ENCODE results near the gene TMOD2.

TMOD2 gene

DNA sequence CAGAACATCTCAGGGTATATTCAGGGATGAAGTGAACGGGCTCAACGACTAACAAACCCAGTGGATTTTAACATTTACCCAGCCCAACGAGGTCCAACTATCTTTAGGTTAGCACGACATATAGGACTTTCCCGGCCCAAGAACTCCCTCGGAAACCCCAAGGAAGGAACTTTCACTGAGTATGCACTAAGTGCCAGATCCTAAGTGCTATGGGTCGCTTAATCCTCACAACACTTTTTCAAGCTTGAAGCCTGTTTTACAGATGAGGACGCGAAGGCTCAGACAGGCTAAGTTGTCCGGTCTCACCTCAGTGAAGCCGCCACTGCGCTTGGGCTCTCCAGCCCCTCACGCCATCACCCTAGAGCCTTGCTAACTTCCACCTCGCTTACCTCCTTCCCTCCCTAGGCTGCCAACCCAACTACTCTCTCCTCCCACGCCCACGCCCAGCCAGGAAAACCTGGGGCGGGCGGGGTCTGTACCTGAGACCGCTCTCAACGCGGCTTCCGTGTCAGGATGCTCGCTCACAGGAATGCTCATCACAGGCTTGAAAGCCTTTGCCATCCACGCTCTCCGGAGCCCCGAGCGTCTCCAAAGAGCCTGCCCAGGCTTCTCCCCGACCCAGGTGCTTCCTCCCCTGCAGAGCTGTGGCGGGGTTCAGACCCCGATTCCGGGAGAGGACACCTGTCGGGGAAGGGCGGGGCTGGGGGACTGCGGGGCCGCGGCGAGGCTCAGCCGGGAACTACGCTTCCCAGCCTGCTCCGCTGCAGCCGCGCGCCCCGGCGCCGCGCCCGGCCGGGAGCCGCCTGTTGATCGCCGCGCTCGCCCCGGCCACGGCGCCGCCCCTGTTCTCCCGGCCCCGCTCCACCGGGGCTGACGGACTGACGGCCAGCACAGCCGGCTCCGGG lies at the start of gene TMOD2:
Gene TMOD2 (plus strand): TSS at position 806 of the 905 bp plus-strand sequence. CDS start 14,845 bp downstream, outside the sequence.
- Histone ChIP-seq H3K4me3 (peak within 1 kb of the TSS; percentile 99), H3K27ac (peak within 1 kb of the TSS; percentile 27 to 86)
- TF ChIP-seq, protein P1, sequence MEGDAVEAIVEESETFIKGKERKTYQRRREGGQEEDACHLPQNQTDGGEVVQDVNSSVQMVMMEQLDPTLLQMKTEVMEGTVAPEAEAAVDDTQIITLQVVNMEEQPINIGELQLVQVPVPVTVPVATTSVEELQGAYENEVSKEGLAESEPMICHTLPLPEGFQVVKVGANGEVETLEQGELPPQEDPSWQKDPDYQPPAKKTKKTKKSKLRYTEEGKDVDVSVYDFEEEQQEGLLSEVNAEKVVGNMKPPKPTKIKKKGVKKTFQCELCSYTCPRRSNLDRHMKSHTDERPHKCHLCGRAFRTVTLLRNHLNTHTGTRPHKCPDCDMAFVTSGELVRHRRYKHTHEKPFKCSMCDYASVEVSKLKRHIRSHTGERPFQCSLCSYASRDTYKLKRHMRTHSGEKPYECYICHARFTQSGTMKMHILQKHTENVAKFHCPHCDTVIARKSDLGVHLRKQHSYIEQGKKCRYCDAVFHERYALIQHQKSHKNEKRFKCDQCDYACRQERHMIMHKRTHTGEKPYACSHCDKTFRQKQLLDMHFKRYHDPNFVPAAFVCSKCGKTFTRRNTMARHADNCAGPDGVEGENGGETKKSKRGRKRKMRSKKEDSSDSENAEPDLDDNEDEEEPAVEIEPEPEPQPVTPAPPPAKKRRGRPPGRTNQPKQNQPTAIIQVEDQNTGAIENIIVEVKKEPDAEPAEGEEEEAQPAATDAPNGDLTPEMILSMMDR (IDR thresholded peaks at IDR 0.05): no peak
- no peak for DNase-seq (ENCODE audit: low spot score)

- no peak for DNase-seq (ENCODE audit: low spot score)
- TF ChIP-seq, protein P1 (IDR thresholded peaks at IDR 0.05): no peak
- no peak overlapping the region for H3K27ac ChIP-seq
- H3K4me3 ChIP-seq: no peak overlapping the region
Observed at GRCh38 chr15:51702710-51703109, 48.7 kb upstream of the TMOD2 start.

DNA sequence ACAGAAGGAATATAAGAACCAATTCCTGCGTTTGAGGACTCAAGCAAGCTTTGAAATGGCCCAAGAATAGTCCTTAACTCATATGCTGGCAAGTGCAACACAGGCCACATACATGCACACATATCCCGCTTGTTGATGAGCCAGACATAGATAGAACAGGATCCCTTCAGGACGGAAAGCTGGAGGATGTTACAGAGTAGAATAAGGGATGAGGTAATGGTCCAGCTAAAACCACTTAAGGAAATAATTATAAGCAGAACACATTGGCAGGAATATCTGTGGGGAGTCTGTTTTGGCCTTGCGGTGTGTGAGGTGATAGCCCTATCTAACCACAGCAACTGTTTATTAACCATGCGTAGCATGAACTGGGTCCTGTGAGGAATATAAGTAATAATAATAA lies 45.1 kb upstream of the TMOD2 start:
- H3K27ac ChIP-seq: no peak overlapping the region
- TF ChIP-seq, protein P1 (IDR thresholded peaks at IDR 0.05): no peak
- H3K4me3 ChIP-seq: no peak overlapping the region
- no peak for DNase-seq (ENCODE audit: low spot score)

DNA sequence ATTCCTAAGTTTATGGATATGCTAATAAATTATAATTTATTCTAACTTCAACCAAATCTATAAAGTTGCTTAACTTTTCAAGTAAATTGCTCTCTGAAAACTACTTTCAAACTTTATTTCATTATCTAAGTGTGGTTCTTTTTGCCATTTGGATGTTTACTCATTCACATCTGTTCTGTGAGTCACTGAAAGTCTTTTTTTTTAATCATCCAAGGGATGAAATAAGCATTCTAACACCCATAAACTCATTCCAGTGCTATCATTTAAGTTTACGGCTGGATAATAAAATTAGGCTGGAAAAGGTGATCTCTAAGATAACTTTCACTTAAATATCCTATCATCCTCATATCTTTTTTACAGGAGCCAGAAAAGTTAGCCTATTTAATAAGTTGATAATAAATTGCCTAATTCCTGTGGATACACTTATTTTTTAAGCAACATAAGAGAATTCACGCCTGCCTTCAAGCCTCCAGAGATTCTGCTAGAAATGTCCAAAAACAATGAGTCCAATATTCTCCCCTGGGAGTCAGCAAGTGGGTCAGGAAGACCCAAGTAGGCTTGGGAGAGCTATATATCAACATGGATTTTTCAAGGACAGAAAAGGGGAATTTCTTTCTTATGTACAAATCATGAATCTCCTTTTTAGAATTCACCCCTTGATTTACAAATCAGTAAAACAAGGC lies 44.3 kb upstream of the TMOD2 start:
- TF ChIP-seq, protein P1 (IDR thresholded peaks at IDR 0.05): no peak
- Histone ChIP-seq H3K27ac (no peak overlapping the region), H3K4me3 (no peak overlapping the region)
- DNase-seq (ENCODE audit: low spot score): no peak

- Histone ChIP-seq H3K4me3 (no peak overlapping the region), H3K27ac (no peak overlapping the region)
- DNase-seq (ENCODE audit: low spot score): no peak
- TF ChIP-seq, protein P1 (IDR thresholded peaks at IDR 0.05): no peak
Observed at GRCh38 chr15:51708013-51708412, 43.4 kb upstream of the TMOD2 start.

GRCh38 chr15:51709031-51709430 lies 42.4 kb upstream of the TMOD2 start:
- TF ChIP-seq, protein P1 (IDR thresholded peaks at IDR 0.05): no peak
- H3K27ac ChIP-seq: no peak overlapping the region
- H3K4me3 ChIP-seq: no peak overlapping the region
- no peak for DNase-seq (ENCODE audit: low spot score)

Measured in coronary artery (tissue), 2 donors.